Activated CD8-positive, alpha-beta memory T cell treated with anti-CD3 and anti-CD28 coated beads for 4 hours (primary cell): ENCODE results near the gene PVALEF.

Experiments
- DNase-seq, 2 donors: peaks; one replicate each; pipeline ENCODE4 v3.0.0-alpha.2; 2020; ENCODE audit warnings: low read depth in 2 of 2

PVALEF gene

GRCh38 chr17:81128774-81129173, 36.5 kb upstream of the PVALEF start:
- DNase-seq, result no peak

GRCh38 chr17:81129289-81129688, 36.0 kb upstream of the PVALEF start:
- no peak for DNase-seq

GRCh38 chr17:81129711-81130367, 35.5 kb upstream of the PVALEF start:
- DNase-seq, result no peak

- DNase-seq, result no peak
These were observed 34.6 kb upstream of the PVALEF start for GRCh38 chr17:81130385-81131361.

DNA sequence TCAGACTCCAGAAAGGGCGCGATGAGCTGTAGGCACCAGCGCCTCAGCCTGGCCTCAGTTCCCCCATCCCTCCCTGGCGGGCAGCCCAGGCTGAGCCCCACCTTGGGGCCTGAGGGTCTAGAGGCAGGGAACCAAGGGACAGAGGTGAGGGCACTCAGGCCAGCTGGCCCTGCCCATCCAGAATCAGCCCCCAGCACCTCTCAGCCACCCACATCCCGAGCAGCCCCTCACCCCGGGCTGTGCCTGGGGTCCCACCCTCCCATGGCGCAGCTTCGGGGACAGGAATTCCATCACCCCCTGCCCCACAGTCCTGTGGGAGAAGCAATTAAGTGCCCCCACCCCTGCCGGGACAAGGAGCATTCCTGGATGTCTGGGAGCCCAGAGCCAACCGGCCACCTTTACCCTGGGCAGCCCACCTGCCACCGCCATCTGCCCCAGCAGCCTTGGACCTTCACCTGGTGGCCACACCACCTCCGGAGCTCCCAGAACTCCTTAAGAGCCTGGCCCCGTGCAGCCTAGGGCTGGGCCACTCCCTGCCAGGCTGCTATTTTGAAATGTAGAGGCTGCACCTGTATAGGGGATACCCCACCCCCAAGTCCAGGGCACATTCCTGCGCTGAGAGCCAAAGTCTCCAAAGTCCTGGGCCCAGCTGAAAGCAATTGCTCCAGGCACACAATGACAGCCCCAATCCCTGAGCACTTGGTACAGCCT, 33.7 kb upstream of the PVALEF start:
- no peak for DNase-seq

GRCh38 chr17:81132197-81132540, 33.1 kb upstream of the PVALEF start:
- DNase-seq, result no peak

DNA sequence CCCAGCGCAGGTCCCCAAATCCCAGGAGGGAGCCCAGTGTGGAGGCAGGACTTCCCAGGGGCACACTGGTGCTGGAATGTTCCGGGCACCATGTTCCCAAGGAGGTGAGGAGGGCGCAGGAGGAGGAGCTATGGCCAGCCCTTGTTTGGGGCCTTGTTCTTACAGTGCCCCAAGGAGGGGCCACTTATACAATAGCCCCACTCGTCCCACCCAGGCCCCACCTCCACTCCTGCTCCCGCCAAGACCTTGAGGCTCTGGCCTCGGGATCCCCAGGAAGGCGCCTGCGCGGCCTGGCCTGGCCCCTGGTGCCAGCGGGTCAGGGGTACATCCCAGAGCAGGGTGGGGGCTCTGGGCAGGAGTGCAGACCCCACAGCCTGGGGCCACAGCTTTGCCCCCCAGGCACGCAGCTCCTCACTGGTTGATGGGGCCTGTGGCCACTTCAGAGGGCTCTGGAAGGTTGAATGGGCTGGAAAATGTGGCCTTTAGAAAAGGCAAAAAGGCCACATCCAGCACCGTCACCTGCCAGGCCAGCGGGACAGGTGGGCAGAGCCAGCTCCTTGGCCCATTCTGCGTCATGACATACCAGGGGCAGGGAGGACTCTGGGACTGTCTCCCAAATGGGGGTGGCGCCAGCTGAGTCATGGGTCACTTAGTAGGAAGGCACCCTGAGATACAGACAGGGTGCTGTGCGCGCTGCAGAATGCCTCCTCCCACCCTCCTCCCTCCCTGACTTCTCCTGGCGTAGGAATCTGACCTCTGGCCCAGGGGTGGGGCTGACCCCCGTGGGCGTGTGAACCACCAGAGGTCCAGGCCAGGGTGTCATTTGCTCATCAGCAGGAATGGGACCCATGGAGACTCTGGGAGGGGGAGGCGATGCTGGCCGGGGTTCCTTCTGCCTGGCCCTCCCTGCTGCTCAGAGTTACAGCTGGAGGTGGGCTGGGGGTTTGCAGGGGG, 32.3 kb upstream of the PVALEF start:
- DNase-seq, result no peak

GRCh38 chr17:81134064-81134781, 31.1 kb upstream of the PVALEF start:
- DNase-seq, result no peak

GRCh38 chr17:81135505-81136278, 29.6 kb upstream of the PVALEF start:
- no peak for DNase-seq

DNA sequence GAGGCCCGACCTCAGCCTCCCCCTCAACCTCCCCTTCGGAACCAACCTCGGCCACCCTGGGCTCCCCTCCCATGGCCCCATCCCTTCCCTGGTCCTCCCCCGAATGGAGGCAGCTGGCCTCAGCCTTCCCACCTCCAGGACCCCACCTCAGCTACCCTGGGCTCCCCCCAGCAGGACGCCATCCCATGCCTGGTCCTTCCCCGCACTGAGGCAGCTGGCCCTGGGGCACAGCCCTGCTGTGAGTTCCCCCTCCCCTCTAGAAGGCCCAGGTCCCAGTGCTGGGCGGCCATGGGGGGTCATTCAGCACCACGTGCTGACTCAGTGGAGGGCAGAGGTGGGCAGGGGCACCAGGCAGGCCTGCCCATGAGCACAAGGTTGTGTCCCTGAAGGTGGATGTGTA, 28.9 kb upstream of the PVALEF start:
- no peak for DNase-seq

DNA sequence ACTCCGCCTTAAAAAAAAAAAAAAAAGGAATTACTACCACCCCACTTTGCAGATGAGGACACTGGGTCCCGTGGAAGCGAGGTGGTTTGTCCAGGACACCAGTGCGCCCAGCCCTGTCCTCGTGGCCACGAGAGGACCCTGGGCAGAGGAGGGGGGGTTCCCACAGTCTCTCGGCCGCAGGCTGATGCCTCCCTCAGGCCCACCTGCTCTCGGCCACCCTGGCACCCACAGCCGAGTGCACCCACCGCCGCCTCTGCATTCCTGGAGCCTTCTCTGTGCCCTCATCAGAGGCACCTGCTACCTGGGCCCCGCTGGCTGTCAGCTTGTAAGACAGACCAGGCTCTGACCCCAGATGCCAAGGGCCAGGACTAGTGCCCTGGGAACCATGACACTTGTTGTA, 28.1 kb upstream of the PVALEF start:
- no peak for DNase-seq

GRCh38 chr17:81138083-81138482, 27.2 kb upstream of the PVALEF start:
- DNase-seq, result no peak

DNA sequence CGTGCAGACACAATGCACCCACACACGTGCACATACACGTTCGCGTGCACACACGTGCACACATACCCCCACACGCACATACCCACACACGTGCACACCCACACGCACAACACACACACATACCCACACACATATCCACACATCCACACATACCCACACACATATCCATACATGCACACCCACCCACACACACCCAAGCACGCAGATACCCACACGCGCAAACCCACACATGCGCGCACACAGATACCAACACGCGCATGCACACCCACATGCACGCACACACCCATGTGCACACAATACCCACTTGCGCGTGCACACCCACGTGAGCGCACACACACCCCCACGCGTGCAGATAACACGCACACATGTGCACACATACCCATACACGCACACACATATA, 26.8 kb upstream of the PVALEF start:
- DNase-seq, result no peak

DNA sequence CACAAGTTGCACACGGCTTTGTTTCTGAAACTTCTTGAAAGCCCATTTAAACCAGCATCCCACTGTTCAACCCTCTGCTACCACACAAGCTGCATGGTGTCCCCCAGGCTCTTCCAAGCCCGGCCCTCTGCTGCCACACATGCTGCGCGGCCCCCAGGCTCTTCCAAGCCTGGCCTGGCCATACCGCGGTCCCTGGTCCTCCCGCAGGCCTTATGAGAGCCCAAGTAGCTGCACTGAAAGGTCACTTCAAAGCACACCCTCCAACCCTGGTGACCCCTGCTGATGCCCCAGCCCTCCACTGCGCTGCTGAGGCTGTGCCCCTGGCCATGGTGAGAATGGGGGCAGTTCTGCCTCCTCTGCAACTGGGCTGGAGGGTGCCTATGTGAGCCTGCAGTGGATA, 25.9 kb upstream of the PVALEF start:
- DNase-seq, result no peak

GRCh38 chr17:81140018-81140417, 25.3 kb upstream of the PVALEF start:
- DNase-seq, result no peak

- no peak for DNase-seq
These were observed 24.6 kb upstream of the PVALEF start for GRCh38 chr17:81140695-81141094.

DNA sequence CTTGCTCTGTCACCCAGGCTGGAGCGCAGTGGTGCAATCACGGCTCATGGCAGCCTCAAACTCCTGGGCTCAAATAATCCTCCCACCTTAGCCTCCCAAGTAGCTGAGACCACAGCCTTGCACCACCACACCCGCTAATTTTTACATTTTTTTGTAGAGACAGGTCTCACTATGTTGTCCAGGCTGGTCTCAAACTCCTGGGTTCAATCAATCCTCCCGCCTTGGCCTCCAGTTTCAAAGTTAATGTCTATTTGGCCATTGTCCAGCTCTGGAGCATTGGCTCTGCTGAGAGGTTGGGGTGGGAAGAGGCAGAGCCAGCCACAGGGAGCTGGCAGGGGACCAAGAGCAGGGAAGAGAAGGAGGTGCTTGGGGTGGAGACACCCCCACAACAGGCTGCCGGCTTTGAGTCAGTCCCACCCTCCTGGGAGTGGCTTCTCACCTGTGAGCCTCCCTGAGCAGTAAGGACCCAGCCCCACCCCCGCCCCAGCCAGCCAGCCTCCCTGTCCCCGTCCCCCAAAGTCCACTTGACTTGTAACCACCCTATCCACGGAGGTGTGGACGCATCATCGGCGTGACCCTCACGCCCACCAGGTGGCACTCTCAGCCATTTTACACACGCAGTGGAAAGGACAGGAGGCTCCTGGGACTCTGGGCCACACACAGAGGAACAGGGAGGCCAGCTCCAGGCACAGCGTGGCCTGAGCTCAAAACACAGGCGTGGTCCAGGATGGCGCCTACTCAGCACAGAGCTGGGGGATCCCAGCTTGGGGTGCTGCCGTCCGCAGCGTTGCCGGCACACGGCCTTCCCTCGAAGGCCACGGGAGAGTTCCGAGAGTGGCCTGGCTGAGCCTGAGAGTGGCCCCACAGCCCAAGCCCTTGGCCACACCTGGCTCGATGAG, 22.8 kb upstream of the PVALEF start:
- no peak for DNase-seq

GRCh38 chr17:81143200-81143527, 22.1 kb upstream of the PVALEF start:
- no peak for DNase-seq
